ENCODE measurements around the gene VAMP3. TPM values are rescaled to one million over a fixed set of nuclear protein-coding genes. Genes with fewer than 3 reads are reported as not detected.
A peak's percentile ranks its signal among the peaks of the same experiment; 100 is the strongest.

The VAMP3 gene
- total and polyA plus RNA-seq, 2 donors (not counting 1 experiment from before 2014, with no cell fraction given): 22.4 to 49.6 TPM

DNA sequence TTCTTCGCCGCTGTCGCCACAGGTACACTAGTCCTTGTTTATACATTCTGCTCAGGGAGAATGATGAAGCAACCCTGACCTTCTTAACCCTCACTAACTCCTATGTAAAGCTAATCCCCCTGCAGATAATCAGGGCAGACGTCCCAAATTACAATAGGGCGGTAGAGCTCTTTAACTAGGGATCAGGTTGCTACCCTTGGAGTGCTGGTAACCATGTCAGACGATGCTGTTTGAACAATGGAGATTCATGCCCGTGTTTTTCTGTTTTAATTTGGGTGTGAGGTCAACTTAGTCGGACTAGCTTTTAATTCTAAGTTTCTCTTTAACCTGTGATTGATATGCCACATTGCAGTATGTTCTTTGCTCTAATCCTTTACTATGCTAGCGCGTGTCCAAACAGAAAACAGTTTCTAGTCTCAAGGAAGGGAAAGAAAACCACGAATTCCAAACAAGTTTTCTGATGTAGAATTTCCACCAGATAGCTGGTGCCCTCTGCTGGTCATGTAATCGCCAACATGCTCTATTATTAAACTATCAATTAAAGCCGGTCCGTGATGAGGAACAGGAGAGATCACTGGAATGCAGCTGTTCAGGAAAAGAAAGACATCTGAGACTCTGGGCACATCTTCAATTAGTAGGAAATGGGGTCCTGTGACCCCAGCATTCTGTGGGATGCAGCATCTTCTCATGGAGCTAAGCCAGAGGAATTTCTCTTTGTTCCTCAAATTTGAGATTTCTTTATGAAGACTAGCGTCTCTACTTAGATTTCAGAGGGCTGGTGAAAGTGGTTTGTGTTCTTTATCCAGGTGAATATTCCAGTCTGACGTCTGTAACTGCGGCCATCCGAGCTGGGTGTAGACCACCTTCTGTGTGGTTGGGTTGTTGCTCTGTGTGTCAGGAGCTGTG is 18.3 kb upstream of the VAMP3 start:
- H3K4me1 Mint-ChIP-seq: peaks cover 4% of the 10 kb centered on the region
- H3K27me3 ChIP-seq (replicated peaks in 1 of 4; ENCODE audit: control extremely low read depth in 1 of 4, control insufficient read depth in 3 of 4, insufficient read depth in 4 of 4, low read length in 3 of 4): no peaks in the 10 kb centered on the region
- H3K27me3 Mint-ChIP-seq: no peaks in the 10 kb centered on the region
- intact Hi-C loops (cut with micrococcal nuclease): loop anchor here (2.0 kb wide), 2 partner anchors 48 to 150 kb away; no protein-coding TSS in a partner anchor
- 40% methylated on average over 5 of the region's 18 CpGs for WGBS (ENCODE audit: insufficient coverage)
- no peak overlapping the region for H3K27ac ChIP-seq (ENCODE audit: low read length in 2 of 2)
- ATAC-seq (ENCODE audit: low read depth) (peak; percentile 41), DNase-seq (peak; percentile 70)
- H3K36me3 ChIP-seq (replicated peaks in 1 of 2; ENCODE audit: control extremely low read depth in 1 of 2, control insufficient read depth in 1 of 2, extremely low read depth in 1 of 2, insufficient read depth in 2 of 2, low read length in 1 of 2): no peaks in the 10 kb centered on the region
- CTCF ChIA-PET: interaction anchor here (0.5 to 11.3 kb wide), 37 partner anchors 9 to 1228 kb away, joined by 3 to 504 read pairs (median 5); partner anchors contain the start of gene PER3
- H2AFZ ChIP-seq (ENCODE audit: insufficient read depth, low read depth, low read length, poor library complexity, severe bottlenecking): peak overlapping the region; percentile 22
- H4K20me1 ChIP-seq (ENCODE audit: control insufficient read depth, insufficient read depth, low read length, poor library complexity, severe bottlenecking): no peaks in the 10 kb centered on the region
- TF ChIP-seq CTCF (IDR thresholded peaks at IDR 0.05): peak; percentile 90
- no peak for TF ChIP-seq EZH2 (IDR thresholded peaks at IDR 0.05; ENCODE audit: borderline replicate concordance, insufficient read depth, low read depth, low read length, poor library complexity, severe bottlenecking)
- no peaks in the 10 kb centered on the region for H3K9me3 Mint-ChIP-seq (ENCODE audit: insufficient read depth)
- H3K4me1 ChIP-seq (ENCODE audit: control insufficient read depth in 2 of 2, insufficient read depth in 2 of 2, low read length in 2 of 2): peaks cover 0 to 7% of the 10 kb centered on the region in 2 donors
- no peak overlapping the region for H3K9ac ChIP-seq (ENCODE audit: low read length)
- H3K4me3 Mint-ChIP-seq: peak overlapping the region; percentile 42
- H3K27ac Mint-ChIP-seq: no peak overlapping the region
- peak overlapping the region; percentile 3 for H3K4me2 ChIP-seq (replicated peaks; ENCODE audit: low read depth, low read length, poor library complexity, severe bottlenecking)
- H3K9me3 ChIP-seq (ENCODE audit: control extremely low read depth in 1 of 3, control insufficient read depth in 2 of 3, insufficient read depth in 1 of 3, low read length in 2 of 3): no peaks in the 10 kb centered on the region
- POLR2A ChIA-PET: interaction anchor here (1.3 kb wide), 1 partner anchor 85 kb away, joined by 4 read pairs; no protein-coding TSS in a partner anchor
- H3K4me3 ChIP-seq (ENCODE audit: control extremely low read depth in 1 of 5, extremely low read depth in 1 of 5, insufficient read depth in 1 of 5, low read depth in 2 of 5, low read length in 4 of 5): no peak overlapping the region
- no peaks in the 10 kb centered on the region for H3K79me2 ChIP-seq (ENCODE audit: control insufficient read depth, insufficient read depth, low read length)
